ENCODE measurements around the gene TMPRSS4. TPM values are rescaled to one million over a fixed set of nuclear protein-coding genes. Genes with fewer than 3 reads are reported as not detected.

TMPRSS4 gene
- total RNA-seq (2022; extraction: Qiagen RNA extraction) = not detected in 5 replicates

GRCh38 chr11:118076754-118077281, at the start of gene TMPRSS4:
Gene TMPRSS4 (plus strand): TSS chr11:118077078. CDS start chr11:118077303, 225 bp downstream.

DNA sequence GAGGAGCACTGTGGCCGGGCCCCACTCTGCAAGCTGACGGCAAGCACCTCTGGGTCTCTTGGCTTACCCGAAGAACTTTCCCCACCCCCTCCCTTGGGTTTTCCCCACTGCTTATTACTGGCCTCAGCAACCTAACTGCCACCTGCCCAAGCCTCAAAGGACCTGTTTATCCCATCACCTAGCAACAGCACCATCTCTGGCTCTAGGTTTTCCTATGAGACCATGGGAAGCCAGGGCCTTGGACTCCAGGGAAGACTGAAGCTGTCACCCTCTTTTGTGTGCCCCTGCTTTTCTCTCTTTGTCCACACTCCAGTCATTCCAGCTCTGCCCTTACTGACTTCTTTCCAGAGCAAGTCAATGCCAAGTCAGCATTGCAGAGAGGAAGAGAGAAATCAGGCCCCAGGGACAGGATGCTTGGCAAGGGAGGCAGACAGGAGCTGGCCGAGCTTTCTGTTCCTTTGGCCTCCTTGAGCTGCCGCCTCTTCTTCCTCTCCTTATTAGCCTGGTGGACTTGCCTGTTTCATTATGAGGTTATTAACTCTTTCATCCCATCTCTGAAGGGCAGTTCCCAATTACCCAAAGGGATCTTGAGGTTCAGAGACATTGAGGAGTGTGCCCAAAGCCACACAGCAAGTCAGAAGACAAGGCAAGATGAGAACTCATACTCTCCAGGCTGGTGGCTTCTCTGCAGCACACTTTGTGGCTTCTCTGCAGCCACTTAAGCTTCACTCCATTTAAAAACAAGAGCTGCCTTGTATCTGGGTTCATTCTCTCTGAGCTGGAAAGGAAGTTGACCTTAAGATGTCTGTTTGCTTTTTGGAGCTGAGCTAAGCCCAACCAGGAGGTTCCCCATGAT, 10.3 kb downstream of the TMPRSS4 start, which contains the start of gene SMIM35:
Gene SMIM35 (minus strand): TSS at position 51 of the 856 bp plus-strand sequence. CDS start 206 bp downstream, outside the sequence.

GRCh38 chr11:118152552-118153471, 75.9 kb downstream of the TMPRSS4 start, which contains the start of gene SCN4B:
Gene SCN4B (minus strand): TSS chr11:118152823. CDS start chr11:118152673, 150 bp downstream.

Other genes starting within 250 kb of the TMPRSS4 start
- 0.16 to 0.55 TPM (median 0.28 TPM) in 5 replicates for gene FXYD6, start 200.4 kb upstream of the TMPRSS4 start, total RNA-seq (2022; extraction: Qiagen RNA extraction)
- gene TMPRSS13, start 147.7 kb upstream of the TMPRSS4 start, total RNA-seq (2022; extraction: Qiagen RNA extraction) = 0.02 TPM in 1 of 5 replicates, not detected in the others
- gene IL10RA, start 90.7 kb upstream of the TMPRSS4 start, total RNA-seq (2022; extraction: Qiagen RNA extraction) = 0.07 to 0.38 TPM (median 0.15 TPM) in 4 of 5 replicates, not detected in the other
- not detected in 5 replicates for gene SMIM35, start 9.9 kb downstream of the TMPRSS4 start, total RNA-seq (2022; extraction: Qiagen RNA extraction)
- gene SCN4B, start 75.7 kb downstream of the TMPRSS4 start, total RNA-seq (2022; extraction: Qiagen RNA extraction) = 0.01 to 0.05 TPM (median 0.04 TPM) in 4 of 5 replicates, not detected in the other
- gene SCN2B, start 99.6 kb downstream of the TMPRSS4 start, total RNA-seq (2022; extraction: Qiagen RNA extraction) = not detected in 5 replicates
- gene JAML, start 147.9 kb downstream of the TMPRSS4 start, total RNA-seq (2022; extraction: Qiagen RNA extraction) = not detected in 5 replicates
- 0.21 to 0.34 TPM (median 0.25 TPM) in 5 replicates for gene MPZL3, start 175.3 kb downstream of the TMPRSS4 start, total RNA-seq (2022; extraction: Qiagen RNA extraction)
- gene MPZL2, start 187.2 kb downstream of the TMPRSS4 start, total RNA-seq (2022; extraction: Qiagen RNA extraction) = 0.03 to 0.08 TPM (median 0.05 TPM) in 3 of 5 replicates, not detected in the others
- not detected in 5 replicates for gene CD3E, start 227.7 kb downstream of the TMPRSS4 start, total RNA-seq (2022; extraction: Qiagen RNA extraction)